Liver (tissue), 9 donors: Measurements from ENCODE around the gene CACNA2D1. TPM values are rescaled to one million over a fixed set of nuclear protein-coding genes. Genes with fewer than 3 reads are reported as not detected.

Experiments used
- DNase-seq: peaks from one replicate; pipeline ENCODE4 v3.0.0-alpha.2; 2017; ENCODE audit warnings: low spot score
- H3K27ac ChIP-seq, 2 donors: one replicate each; pipeline ENCODE4 v1.7.0; 2013; ENCODE audit warnings: inconsistent platforms in 2 of 2, low read length in 2 of 2, control low read depth in 1 of 2, low read depth in 1 of 2, mild to moderate bottlenecking in 1 of 2
- H3K27me3 ChIP-seq, 4 donors: one replicate each; pipeline versions ENCODE4 v1.6.1 to v1.7.0; 2013; ENCODE audit warnings: low read length in 3 of 4, inconsistent platforms in 1 of 4, mild to moderate bottlenecking in 1 of 4, moderate library complexity in 1 of 4; ENCODE audit not compliant: control insufficient read depth in 4 of 4, insufficient read depth in 4 of 4
- H3K36me3 ChIP-seq, 4 donors: one replicate each; pipeline versions ENCODE4 v1.6.1 to v1.7.0; 2013; ENCODE audit warnings: low read length in 3 of 4, mild to moderate bottlenecking in 3 of 4, low read depth in 1 of 4, moderate library complexity in 1 of 4; ENCODE audit not compliant: control insufficient read depth in 4 of 4, insufficient read depth in 3 of 4
- H3K4me1 ChIP-seq, 4 donors: one replicate each; pipeline versions ENCODE4 v1.6.1 to v1.7.0; 2013; ENCODE audit warnings: low read length in 3 of 4, mild to moderate bottlenecking in 3 of 4, moderate library complexity in 1 of 4; ENCODE audit not compliant: control insufficient read depth in 4 of 4, insufficient read depth in 4 of 4
- H3K4me3 ChIP-seq, 3 donors: one replicate each; pipeline versions ENCODE4 v1.6.1 to v1.7.0; 2013; ENCODE audit warnings: low read length in 3 of 3, control low read depth in 1 of 3, low read depth in 1 of 3, mild to moderate bottlenecking in 1 of 3
- H3K9ac ChIP-seq, 2 donors: one replicate each; pipeline ENCODE4 v1.7.0; 2013; ENCODE audit warnings: low read length in 2 of 2, mild to moderate bottlenecking in 2 of 2, moderate library complexity in 2 of 2, control low read depth in 1 of 2, low read depth in 1 of 2
- H3K9me3 ChIP-seq, 4 donors: one replicate each; pipeline versions ENCODE4 v1.6.1 to v1.7.0; 2013; ENCODE audit warnings: low read length in 3 of 4; ENCODE audit not compliant: control insufficient read depth in 4 of 4
- EGR1 ChIP-seq, 2 donors: IDR thresholded peaks; 2 replicates each; pipeline ENCODE4 v1.6.1; 2016 to 2018; ENCODE audit warnings: antibody characterized with exemption in 2 of 2, low read depth in 2 of 2
- FOXA1 ChIP-seq: IDR thresholded peaks from 2 replicates; pipeline ENCODE4 v1.6.1; 2016; ENCODE audit warnings: antibody characterized with exemption
- FOXA2 ChIP-seq: IDR thresholded peaks from 2 replicates; pipeline ENCODE4 v1.6.1; 2016; ENCODE audit warnings: antibody characterized with exemption
- GABPA ChIP-seq, 2 donors: IDR thresholded peaks in 1 of 2; conservative IDR thresholded peaks in 1 of 2; 2 replicates each; pipeline ENCODE4 v1.6.1; 2016; ENCODE audit warnings: antibody characterized with exemption in 2 of 2, mild to moderate bottlenecking in 1 of 2, moderate library complexity in 1 of 2
- HNF4G ChIP-seq: IDR thresholded peaks from 2 replicates; pipeline ENCODE4 v1.6.1; 2016; ENCODE audit warnings: antibody characterized with exemption
- JUND ChIP-seq, 2 donors: IDR thresholded peaks; 2 replicates each; pipeline ENCODE4 v1.6.1; 2016; ENCODE audit warnings: antibody characterized with exemption in 2 of 2
- MAX ChIP-seq: IDR thresholded peaks from 2 replicates; pipeline ENCODE4 v1.6.1; 2016; ENCODE audit warnings: antibody characterized with exemption
- NR2F2 ChIP-seq: IDR thresholded peaks from 2 replicates; pipeline ENCODE4 v1.6.1; 2016; ENCODE audit warnings: antibody characterized with exemption
- RAD21 ChIP-seq, 2 donors: IDR thresholded peaks; 2 replicates each; pipeline ENCODE4 v1.6.1; 2016; ENCODE audit warnings: antibody characterized with exemption in 2 of 2, mild to moderate bottlenecking in 2 of 2
- REST ChIP-seq: IDR thresholded peaks from 2 replicates; pipeline ENCODE4 v1.6.1; 2016; ENCODE audit warnings: antibody characterized with exemption, mild to moderate bottlenecking
- SP1 ChIP-seq: IDR thresholded peaks from 2 replicates; pipeline ENCODE4 v1.6.1; 2018; ENCODE audit warnings: antibody characterized with exemption, mild to moderate bottlenecking
- TAF1 ChIP-seq: conservative IDR thresholded peaks from 2 replicates; pipeline ENCODE4 v1.6.1; 2016; ENCODE audit warnings: antibody characterized with exemption, mild to moderate bottlenecking
- YY1 ChIP-seq: IDR thresholded peaks from 2 replicates; pipeline ENCODE4 v1.6.1; 2016; ENCODE audit warnings: antibody characterized with exemption, mild to moderate bottlenecking
- whole genome bisulfite sequencing: extraction: QIAGEN DNeasy Blood & Tissue Kit; methylation state at CpG from one replicate; pipeline ENCODE4 v1.1.7; 2013; 5-methylcytosine and 5-hydroxymethylcytosine counted together
- polyA plus RNA-seq, 2 donors: library from polyadenylated mRNA; stranded (reverse) in 1 of 2; unstranded in 1 of 2; fragments of 200-250 nt in 1 of 2; fragments of >200 nt in 1 of 2; fragmentation: Nextera tagmentation in 1 of 2; extraction: Ambion mirVana in 1 of 2; gene quantifications; one replicate each; pipeline versions ENCODE4 v1.2.1 to v1.2.3, GENCODE V29; 2013 to 2015
- total RNA-seq, 2 donors: library from RNA; depleted of rRNA; stranded (reverse); fragments of >200 nt; gene quantifications; one replicate each; pipeline ENCODE4 v1.2.3, GENCODE V29; 2014
- TF ChIP-seq, protein P1 (sequence below): fragments of 150-350 bp; IDR thresholded peaks from 2 replicates; pipeline ENCODE4 v1.5.1; 2017; ENCODE audit warnings: improper control_type of control experiment, low read depth, low read length; ENCODE audit not compliant: missing input control
- TF ChIP-seq, protein P2 (sequence below): IDR thresholded peaks from 2 replicates; pipeline ENCODE4 v1.6.1; 2016; ENCODE audit warnings: antibody characterized with exemption
- TF ChIP-seq, protein P3 (sequence below): IDR thresholded peaks from 2 replicates; pipeline ENCODE4 v1.6.1; 2016; ENCODE audit warnings: antibody characterized with exemption
- donor health status: healthy.
- donor health status: healthy.
- donor health status: healthy.
- donor health status: healthy.
- donor health status: healthy.

Gene CACNA2D1
- total and polyA plus RNA-seq, 4 donors = 0.42 to 2.3 (median 0.94) TPM

- TF ChIP-seq JUND (IDR thresholded peaks at IDR 0.05) (no peak), RAD21 (IDR thresholded peaks at IDR 0.05) (no peak), YY1 (no peak), NR2F2 (no peak), FOXA1 (no peak), GABPA (IDR thresholded peaks at IDR 0.05 in 1 of 2, conservative IDR thresholded peaks at IDR 0.05 in 1 of 2) (no peak), SP1 (no peak), FOXA2 (no peak), MAX (no peak), REST (no peak), EGR1 (IDR thresholded peaks at IDR 0.05; ENCODE audit: low read depth in 2 of 2) (no peak)
- TF ChIP-seq, protein P1, sequence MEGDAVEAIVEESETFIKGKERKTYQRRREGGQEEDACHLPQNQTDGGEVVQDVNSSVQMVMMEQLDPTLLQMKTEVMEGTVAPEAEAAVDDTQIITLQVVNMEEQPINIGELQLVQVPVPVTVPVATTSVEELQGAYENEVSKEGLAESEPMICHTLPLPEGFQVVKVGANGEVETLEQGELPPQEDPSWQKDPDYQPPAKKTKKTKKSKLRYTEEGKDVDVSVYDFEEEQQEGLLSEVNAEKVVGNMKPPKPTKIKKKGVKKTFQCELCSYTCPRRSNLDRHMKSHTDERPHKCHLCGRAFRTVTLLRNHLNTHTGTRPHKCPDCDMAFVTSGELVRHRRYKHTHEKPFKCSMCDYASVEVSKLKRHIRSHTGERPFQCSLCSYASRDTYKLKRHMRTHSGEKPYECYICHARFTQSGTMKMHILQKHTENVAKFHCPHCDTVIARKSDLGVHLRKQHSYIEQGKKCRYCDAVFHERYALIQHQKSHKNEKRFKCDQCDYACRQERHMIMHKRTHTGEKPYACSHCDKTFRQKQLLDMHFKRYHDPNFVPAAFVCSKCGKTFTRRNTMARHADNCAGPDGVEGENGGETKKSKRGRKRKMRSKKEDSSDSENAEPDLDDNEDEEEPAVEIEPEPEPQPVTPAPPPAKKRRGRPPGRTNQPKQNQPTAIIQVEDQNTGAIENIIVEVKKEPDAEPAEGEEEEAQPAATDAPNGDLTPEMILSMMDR = no peak
- TF ChIP-seq, protein P2, sequence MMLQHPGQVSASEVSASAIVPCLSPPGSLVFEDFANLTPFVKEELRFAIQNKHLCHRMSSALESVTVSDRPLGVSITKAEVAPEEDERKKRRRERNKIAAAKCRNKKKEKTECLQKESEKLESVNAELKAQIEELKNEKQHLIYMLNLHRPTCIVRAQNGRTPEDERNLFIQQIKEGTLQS = no peak
- TF ChIP-seq, protein P3, sequence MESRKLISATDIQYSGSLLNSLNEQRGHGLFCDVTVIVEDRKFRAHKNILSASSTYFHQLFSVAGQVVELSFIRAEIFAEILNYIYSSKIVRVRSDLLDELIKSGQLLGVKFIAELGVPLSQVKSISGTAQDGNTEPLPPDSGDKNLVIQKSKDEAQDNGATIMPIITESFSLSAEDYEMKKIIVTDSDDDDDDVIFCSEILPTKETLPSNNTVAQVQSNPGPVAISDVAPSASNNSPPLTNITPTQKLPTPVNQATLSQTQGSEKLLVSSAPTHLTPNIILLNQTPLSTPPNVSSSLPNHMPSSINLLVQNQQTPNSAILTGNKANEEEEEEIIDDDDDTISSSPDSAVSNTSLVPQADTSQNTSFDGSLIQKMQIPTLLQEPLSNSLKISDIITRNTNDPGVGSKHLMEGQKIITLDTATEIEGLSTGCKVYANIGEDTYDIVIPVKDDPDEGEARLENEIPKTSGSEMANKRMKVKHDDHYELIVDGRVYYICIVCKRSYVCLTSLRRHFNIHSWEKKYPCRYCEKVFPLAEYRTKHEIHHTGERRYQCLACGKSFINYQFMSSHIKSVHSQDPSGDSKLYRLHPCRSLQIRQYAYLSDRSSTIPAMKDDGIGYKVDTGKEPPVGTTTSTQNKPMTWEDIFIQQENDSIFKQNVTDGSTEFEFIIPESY = no peak
- DNase-seq = no peak
- Histone ChIP-seq H3K27me3 (no peaks in the 10 kb centered on the region), H3K4me1 (no peaks in the 10 kb centered on the region), H3K36me3 (no peaks in the 10 kb centered on the region), H3K4me3 (no peak overlapping the region), H3K27ac (no peak overlapping the region), H3K9me3 (no peaks in the 10 kb centered on the region), H3K9ac (no peak overlapping the region)
- WGBS = 90% methylated on average over 1 of the region's 1 CpG
These were observed 36.6 kb downstream of the CACNA2D1 start for GRCh38 chr7:82406937-82407336.

- 89% methylated on average over 1 of the region's 1 CpG for whole genome bisulfite sequencing
- no peak overlapping the region for H3K9ac ChIP-seq
- no peaks in the 10 kb centered on the region for H3K4me1 ChIP-seq
- no peaks in the 10 kb centered on the region for H3K27me3 ChIP-seq
- H3K36me3 ChIP-seq = no peaks in the 10 kb centered on the region
- no peaks in the 10 kb centered on the region for H3K9me3 ChIP-seq
- DNase-seq = no peak
- no peak overlapping the region for H3K27ac ChIP-seq
- H3K4me3 ChIP-seq = no peak overlapping the region
- TF ChIP-seq TAF1 = no peak
- TF ChIP-seq, protein P1 = no peak
- TF ChIP-seq FOXA1 = no peak
- TF ChIP-seq SP1 = no peak
- TF ChIP-seq MAX = no peak
- TF ChIP-seq, protein P2 = no peak
- TF ChIP-seq RAD21 (IDR thresholded peaks at IDR 0.05) = no peak
- no peak for TF ChIP-seq FOXA2
- no peak for TF ChIP-seq YY1
- TF ChIP-seq EGR1 (IDR thresholded peaks at IDR 0.05; ENCODE audit: low read depth in 2 of 2) = no peak
- TF ChIP-seq REST = no peak
- TF ChIP-seq HNF4G = no peak
- no peak for TF ChIP-seq GABPA (IDR thresholded peaks at IDR 0.05 in 1 of 2, conservative IDR thresholded peaks at IDR 0.05 in 1 of 2)
These were observed 38.3 kb downstream of the CACNA2D1 start for GRCh38 chr7:82405301-82405700.
